PC-3 (cell line): ENCODE results near the gene RASGRP1. TPM values are rescaled to one million over a fixed set of nuclear protein-coding genes. Genes with fewer than 3 reads are reported as not detected.
A peak's percentile ranks its signal among the peaks of the same experiment; 100 is the strongest.

ENCODE experiments used
- ATAC-seq: fragments of 200-7000 bp; cut with Tn5 transposase; 2 replicates; pipeline ENCODE4 v1.9.1; 2020; ENCODE audit warnings: mild to moderate bottlenecking, moderate library complexity
- BruUV-seq: library from RNA; stranded (reverse); fragments of 400-500 nt; replicated peaks from 2 replicates; lab custom pipeline; 2021; lab: Mats Ljungman, UMichigan
- CTCF ChIA-PET: fragments of 300-600 bp; sonication (Branson Sonifier 250); formaldehyde crosslinking; loops from one replicate; lab custom pipeline; 2022; ENCODE audit warnings: antibody characterized with exemption; lab: Charles Lee
- POLR2A ChIA-PET: fragments of 300-600 bp; sonication (Branson Sonifier 250); formaldehyde crosslinking; loops from one replicate; lab custom pipeline; 2022; ENCODE audit warnings: antibody characterized with exemption; ENCODE audit not compliant: unreplicated experiment; lab: Charles Lee
- DNase-seq: peaks from one replicate; pipeline ENCODE4 v3.0.0-alpha.2; 2015
- H2AFZ ChIP-seq: fragments of 300-600 bp; sonication (generic); 2 replicates; pipeline ENCODE4 v1.6.0; 2016; ENCODE audit warnings: antibody characterized with exemption, low read length
- H3F3A ChIP-seq: fragments of 300-600 bp; sonication (generic); one replicate; pipeline ENCODE4 v1.6.0; 2017; ENCODE audit warnings: antibody characterized with exemption, low read length, control low read depth, mild to moderate bottlenecking; ENCODE audit not compliant: unreplicated experiment
- H3K27ac ChIP-seq: fragments of 300-600 bp; sonication (generic); 2 replicates; pipeline ENCODE4 v1.5.1; 2016; ENCODE audit warnings: mild to moderate bottlenecking, low read length
- H3K27me3 ChIP-seq: fragments of 300-600 bp; sonication (generic); 2 replicates; pipeline ENCODE4 v1.6.1; 2016; ENCODE audit warnings: low read length, mixed read lengths
- H3K36me3 ChIP-seq: fragments of 300-600 bp; sonication (generic); 2 replicates; pipeline ENCODE4 v1.6.1; 2016; ENCODE audit warnings: low read depth, mixed run types, low read length, mixed read lengths
- H3K4me1 ChIP-seq: fragments of 300-600 bp; sonication (generic); 2 replicates; pipeline ENCODE4 v1.5.1; 2016; ENCODE audit warnings: low read length; ENCODE audit not compliant: insufficient read depth
- H3K4me2 ChIP-seq: fragments of 300-600 bp; sonication (generic); 2 replicates; pipeline ENCODE4 v1.6.0; 2016; ENCODE audit warnings: low read length
- H3K4me3 ChIP-seq: fragments of 300-600 bp; sonication (generic); 2 replicates; pipeline ENCODE4 v1.5.1; 2016; ENCODE audit warnings: mild to moderate bottlenecking, low read length, mixed read lengths
- H3K79me2 ChIP-seq: fragments of 300-600 bp; sonication (generic); 2 replicates; pipeline ENCODE4 v1.6.1; 2017; ENCODE audit warnings: low read length, mixed read lengths
- H3K9ac ChIP-seq: fragments of 300-600 bp; sonication (generic); 2 replicates; pipeline ENCODE4 v1.6.0; 2016; ENCODE audit warnings: mild to moderate bottlenecking, low read length
- H3K9me2 ChIP-seq: fragments of 300-600 bp; sonication (generic); replicated peaks from 2 replicates; pipeline ENCODE4 v1.6.1; 2016; ENCODE audit warnings: mixed run types, low read length, mixed read lengths
- H3K9me3 ChIP-seq: fragments of 300-600 bp; sonication (generic); 2 replicates; pipeline ENCODE4 v1.6.1; 2016; ENCODE audit warnings: low read length, mixed read lengths
- H4K20me1 ChIP-seq: fragments of 300-600 bp; sonication (generic); 2 replicates; pipeline ENCODE4 v1.6.1; 2016; ENCODE audit warnings: low read length, mixed read lengths
- EZH2 ChIP-seq: fragments of 300-600 bp; sonication (generic); IDR thresholded peaks from one replicate; pipeline ENCODE4 v1.6.1; 2017; ENCODE audit warnings: antibody characterized with exemption, mild to moderate bottlenecking, low read length; ENCODE audit not compliant: unreplicated experiment
- EZH2phosphoT487 ChIP-seq: fragments of 300-600 bp; sonication (generic); IDR thresholded peaks from 2 replicates; pipeline ENCODE4 v1.6.1; 2018; ENCODE audit warnings: mild to moderate bottlenecking, antibody characterized with exemption, low read length, borderline replicate concordance
- intact Hi-C: fragments of 100-400 bp; cut with micrococcal nuclease; formaldehyde crosslinking; loops from 2 replicates; pipeline ENCODE4 v1.9.0; 2023
- total RNA-seq: library from RNA; depleted of rRNA; stranded (reverse); fragments of >200 nt; gene quantifications from 2 replicates; pipeline ENCODE4 v1.2.3, GENCODE V29; 2014
- TF ChIP-seq, protein P1 (sequence below): fragments of 300-600 bp; sonication (generic); conservative IDR thresholded peaks from 2 replicates; pipeline ENCODE4 v1.5.1; 2017; ENCODE audit warnings: antibody characterized with exemption, low read depth, mild to moderate bottlenecking, low read length

Gene RASGRP1
- total RNA-seq, 1 experiment from 2014 or later: not detected

DNA sequence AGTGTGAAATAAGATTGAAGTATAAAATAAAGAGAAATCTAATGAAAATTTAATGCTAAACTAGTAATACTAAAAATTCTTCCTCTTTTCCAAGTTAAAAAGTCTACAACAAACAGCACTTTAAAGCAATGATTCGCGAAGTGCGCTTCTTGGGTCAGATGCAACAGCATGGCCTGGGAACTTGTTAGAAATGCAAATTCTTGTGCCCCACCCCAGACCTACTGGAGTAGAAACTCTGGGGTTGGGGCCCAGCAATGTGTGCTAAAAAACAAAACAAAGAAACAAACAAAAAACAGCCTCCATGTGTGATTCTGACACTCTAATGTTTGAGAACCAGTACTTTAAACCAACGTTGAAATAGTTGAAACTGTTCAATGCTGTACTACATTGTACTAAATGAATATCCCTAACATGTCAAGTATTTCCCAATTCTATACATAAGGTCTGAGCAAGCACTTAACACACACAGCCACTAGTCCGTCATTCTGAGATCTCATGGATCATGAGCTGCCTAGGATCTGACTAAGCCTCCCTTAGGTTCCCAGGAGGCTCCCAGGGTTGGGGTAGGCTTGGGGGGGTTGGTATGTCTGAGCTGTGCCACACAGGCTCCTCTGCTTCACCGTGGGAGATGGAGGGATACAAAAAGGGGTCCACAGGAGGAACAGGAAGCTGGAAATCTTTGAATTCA, 6.1 kb downstream of the RASGRP1 start:
- no peaks in the 10 kb centered on the region for H3F3A ChIP-seq
- no peaks in the 10 kb centered on the region for H3K9me3 ChIP-seq
- no peaks in the 10 kb centered on the region for H3K79me2 ChIP-seq
- no peak overlapping the region for H3K4me3 ChIP-seq
- ChIA-PET POLR2A (no interaction called here), CTCF (no interaction called here)
- no peaks in the 10 kb centered on the region for H3K4me1 ChIP-seq
- peaks cover 78% of the 10 kb centered on the region for H3K27me3 ChIP-seq
- no peak for ATAC-seq
- no peak overlapping the region for H2AFZ ChIP-seq
- H4K20me1 ChIP-seq: no peaks in the 10 kb centered on the region
- no peak overlapping the region for H3K9ac ChIP-seq
- H3K27ac ChIP-seq: no peak overlapping the region
- H3K9me2 ChIP-seq: no peaks in the 10 kb centered on the region
- DNase-seq: peak; percentile 6
- no TSS peak for BruUV-seq
- intact Hi-C loops: no loop called here
- no peaks in the 10 kb centered on the region for H3K36me3 ChIP-seq
- TF ChIP-seq EZH2phosphoT487: no peak
- no peak for TF ChIP-seq EZH2
- TF ChIP-seq, protein P1, sequence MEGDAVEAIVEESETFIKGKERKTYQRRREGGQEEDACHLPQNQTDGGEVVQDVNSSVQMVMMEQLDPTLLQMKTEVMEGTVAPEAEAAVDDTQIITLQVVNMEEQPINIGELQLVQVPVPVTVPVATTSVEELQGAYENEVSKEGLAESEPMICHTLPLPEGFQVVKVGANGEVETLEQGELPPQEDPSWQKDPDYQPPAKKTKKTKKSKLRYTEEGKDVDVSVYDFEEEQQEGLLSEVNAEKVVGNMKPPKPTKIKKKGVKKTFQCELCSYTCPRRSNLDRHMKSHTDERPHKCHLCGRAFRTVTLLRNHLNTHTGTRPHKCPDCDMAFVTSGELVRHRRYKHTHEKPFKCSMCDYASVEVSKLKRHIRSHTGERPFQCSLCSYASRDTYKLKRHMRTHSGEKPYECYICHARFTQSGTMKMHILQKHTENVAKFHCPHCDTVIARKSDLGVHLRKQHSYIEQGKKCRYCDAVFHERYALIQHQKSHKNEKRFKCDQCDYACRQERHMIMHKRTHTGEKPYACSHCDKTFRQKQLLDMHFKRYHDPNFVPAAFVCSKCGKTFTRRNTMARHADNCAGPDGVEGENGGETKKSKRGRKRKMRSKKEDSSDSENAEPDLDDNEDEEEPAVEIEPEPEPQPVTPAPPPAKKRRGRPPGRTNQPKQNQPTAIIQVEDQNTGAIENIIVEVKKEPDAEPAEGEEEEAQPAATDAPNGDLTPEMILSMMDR: no peak
- no peak overlapping the region for H3K4me2 ChIP-seq

DNA sequence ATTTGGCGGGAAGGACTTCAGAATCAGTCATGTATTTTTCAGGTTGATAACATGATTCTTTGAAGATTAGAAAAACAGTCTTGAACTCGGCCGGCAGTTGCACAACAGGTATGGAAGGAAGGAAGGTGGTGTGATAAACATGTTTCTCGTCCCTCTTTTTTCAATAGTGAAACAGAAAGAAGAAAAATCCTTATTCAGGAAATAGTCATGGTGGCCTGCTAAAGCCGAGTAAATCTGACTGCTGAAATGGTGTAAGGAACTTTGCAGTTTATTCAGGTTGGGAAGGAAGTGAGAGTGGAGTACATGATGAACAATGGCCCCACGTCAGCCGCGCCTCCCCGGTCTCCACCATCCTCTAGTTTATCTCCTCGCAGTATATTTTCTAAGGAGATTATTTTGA, 6.7 kb downstream of the RASGRP1 start:
- Histone ChIP-seq H2AFZ (no peak overlapping the region), H3K27ac (no peak overlapping the region), H3K4me1 (no peaks in the 10 kb centered on the region), H3K79me2 (no peaks in the 10 kb centered on the region), H3K36me3 (no peaks in the 10 kb centered on the region), H4K20me1 (no peaks in the 10 kb centered on the region), H3K9me3 (no peaks in the 10 kb centered on the region), H3K27me3 (peaks cover 78% of the 10 kb centered on the region), H3K4me3 (no peak overlapping the region), H3K9me2 (no peaks in the 10 kb centered on the region), H3K9ac (no peak overlapping the region), H3K4me2 (no peak overlapping the region), H3F3A (no peaks in the 10 kb centered on the region)
- POLR2A ChIA-PET: no interaction called here
- TF ChIP-seq EZH2phosphoT487 (no peak), EZH2 (no peak)
- TF ChIP-seq, protein P1: no peak
- no TSS peak for BruUV-seq
- intact Hi-C loops: no loop called here
- CTCF ChIA-PET: no interaction called here
- DNase-seq (no peak), ATAC-seq (no peak)

DNA sequence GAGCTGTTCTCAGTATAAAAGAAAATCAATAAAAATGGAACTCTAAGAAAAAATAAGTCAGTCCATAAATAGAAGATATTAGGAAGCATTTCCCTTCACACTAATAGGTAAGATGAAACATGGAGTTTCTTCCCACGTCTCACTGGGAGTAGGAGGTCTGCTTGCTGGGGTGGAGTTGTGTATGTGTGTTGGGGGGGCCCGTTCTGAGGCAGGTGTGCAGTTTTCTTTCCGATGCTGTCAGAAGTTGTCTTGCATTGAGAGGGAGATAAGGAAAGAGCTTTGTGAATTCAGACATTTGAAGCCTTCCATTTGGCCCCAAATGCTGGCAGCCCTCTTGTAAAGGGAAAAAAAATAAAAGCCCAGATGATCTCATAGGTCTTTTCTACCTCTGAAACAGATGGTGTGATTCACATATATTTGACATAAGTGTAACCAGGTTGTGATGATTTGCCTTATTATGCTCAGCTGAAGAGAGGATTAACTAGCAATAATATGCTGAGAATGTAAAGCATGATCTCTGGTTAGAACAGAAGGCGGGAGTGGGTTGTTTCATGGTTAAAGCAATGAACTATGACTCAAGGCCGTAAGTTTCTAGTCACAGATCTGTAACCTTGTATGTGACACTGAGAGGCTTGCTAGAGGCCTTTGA, 8.8 kb downstream of the RASGRP1 start:
- Histone ChIP-seq H3K4me2 (no peak overlapping the region), H4K20me1 (no peaks in the 10 kb centered on the region), H3K36me3 (no peaks in the 10 kb centered on the region), H3K4me1 (no peaks in the 10 kb centered on the region), H3K27ac (no peak overlapping the region), H3K27me3 (peaks cover 95% of the 10 kb centered on the region), H3F3A (no peaks in the 10 kb centered on the region), H2AFZ (no peak overlapping the region), H3K9me2 (no peaks in the 10 kb centered on the region), H3K4me3 (no peak overlapping the region), H3K9me3 (no peaks in the 10 kb centered on the region), H3K79me2 (no peaks in the 10 kb centered on the region), H3K9ac (no peak overlapping the region)
- TF ChIP-seq EZH2phosphoT487 (no peak), EZH2 (no peak)
- TF ChIP-seq, protein P1: no peak
- intact Hi-C loops: no loop called here
- ChIA-PET CTCF (no interaction called here), POLR2A (no interaction called here)
- DNase-seq (no peak), ATAC-seq (no peak)
- BruUV-seq: no TSS peak
